DMS153 treated with DMSO at 0.1 percent for 48 hours (cell line): ENCODE measurements around the gene MGAM2.

Experiments used
- DNase-seq: peaks from one replicate; lab custom pipeline; 2025; ENCODE audit not compliant: unreplicated experiment; lab: John Stamatoyannopoulos, UW

MGAM2 gene

GRCh38 chr7:142174441-142174840 is 62.9 kb downstream of the MGAM2 start:
- DNase-seq, result no peak

DNA sequence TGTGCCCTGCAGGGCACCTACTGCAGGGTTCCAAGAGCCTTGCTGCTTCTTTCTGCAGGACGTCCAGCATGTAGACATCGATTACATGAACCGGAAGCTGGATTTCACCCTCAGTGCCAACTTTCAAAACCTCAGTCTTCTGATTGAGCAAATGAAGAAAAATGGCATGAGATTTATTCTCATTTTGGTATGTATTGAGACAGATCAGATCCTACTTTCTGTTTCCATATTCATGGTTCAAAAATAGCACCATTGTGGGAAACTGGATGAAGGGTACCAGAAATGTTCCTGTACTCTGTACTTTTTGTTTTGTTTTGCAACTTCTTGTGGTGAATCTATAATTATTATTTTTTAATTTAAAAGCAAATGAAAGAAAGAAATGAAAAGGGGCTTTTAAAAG is 64.1 kb downstream of the MGAM2 start:
- no peak for DNase-seq

GRCh38 chr7:142176901-142177300 is 65.4 kb downstream of the MGAM2 start:
- no peak for DNase-seq

- no peak for DNase-seq
Measured at GRCh38 chr7:142177869-142178268, 66.4 kb downstream of the MGAM2 start.

DNA sequence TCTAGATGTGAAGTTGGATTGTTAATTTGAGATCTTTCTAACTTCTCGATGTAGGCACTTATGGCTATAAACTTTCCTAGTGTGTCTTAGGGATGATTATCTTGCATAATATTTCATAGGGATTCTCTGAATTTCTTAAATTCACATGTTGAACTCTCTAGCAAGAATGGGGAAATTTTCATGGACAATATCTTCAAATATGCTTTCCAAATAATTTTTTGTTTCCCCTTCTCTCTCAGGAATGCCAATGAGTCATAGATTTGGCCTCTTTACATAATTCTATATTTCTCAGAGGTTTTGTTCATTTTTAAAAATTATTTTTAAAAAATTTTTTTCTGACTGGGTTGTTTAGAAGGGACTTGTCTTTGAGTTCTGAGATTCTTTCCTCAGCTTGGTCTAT is 68.9 kb downstream of the MGAM2 start:
- no peak for DNase-seq

DNA sequence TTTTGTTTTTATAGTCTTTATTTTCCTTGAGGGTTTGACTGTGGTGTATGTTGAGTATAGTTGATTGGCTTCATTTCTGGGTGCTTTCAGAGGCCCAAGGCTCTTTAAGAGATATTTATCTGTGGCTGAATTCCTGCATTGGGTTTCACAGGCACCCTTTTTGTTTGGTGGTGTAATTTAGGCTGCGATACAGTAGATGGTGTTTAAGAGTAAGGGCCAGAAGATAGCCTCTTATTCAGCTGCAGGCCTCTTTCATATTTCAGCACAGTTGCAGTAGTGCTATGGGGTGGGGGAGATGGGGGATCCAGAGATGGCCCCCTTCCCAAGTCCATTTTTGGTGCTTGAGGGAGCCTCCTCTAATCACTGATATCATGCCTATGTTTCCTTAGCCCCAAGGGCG is 69.7 kb downstream of the MGAM2 start:
- DNase-seq, result no peak

DNA sequence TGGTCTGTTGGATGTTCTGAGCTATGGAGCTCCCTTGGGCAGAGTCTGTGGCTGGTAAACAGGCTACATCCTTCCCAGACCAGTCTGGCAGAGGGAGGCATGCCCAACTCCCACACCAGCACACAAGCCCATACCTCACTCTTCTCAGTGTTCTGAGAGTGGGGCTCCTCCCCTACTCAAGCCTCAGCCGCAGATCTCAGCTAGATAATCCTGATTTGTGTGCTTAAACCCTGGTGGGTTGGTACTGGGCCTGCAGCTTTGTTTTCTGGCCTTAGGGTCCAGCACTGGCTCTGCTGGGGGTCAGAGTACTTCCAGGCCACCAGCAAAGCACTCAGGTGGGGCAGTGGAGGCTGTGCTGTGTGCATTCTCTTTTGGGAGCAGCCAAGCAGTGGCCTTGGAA is 70.4 kb downstream of the MGAM2 start:
- DNase-seq, result no peak

DNA sequence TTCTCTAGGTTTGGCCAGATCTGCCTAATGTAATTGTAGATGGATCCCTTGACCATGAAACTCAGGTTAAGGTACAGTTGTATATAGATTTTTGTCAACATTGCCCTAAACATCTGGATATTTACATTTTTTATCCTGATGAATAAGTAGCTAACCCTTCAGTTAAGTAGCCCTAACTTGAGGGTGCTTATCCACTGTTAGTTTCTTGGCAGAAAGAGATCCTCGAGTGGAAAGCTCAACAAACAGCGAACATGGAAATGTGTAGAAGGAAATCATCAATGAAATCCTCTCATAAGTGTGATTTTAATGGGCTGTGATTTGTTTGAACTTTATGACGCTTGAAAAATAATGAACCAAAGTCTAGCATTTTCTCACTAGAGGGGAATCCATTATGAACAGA is 73.6 kb downstream of the MGAM2 start:
- DNase-seq, result no peak

DNA sequence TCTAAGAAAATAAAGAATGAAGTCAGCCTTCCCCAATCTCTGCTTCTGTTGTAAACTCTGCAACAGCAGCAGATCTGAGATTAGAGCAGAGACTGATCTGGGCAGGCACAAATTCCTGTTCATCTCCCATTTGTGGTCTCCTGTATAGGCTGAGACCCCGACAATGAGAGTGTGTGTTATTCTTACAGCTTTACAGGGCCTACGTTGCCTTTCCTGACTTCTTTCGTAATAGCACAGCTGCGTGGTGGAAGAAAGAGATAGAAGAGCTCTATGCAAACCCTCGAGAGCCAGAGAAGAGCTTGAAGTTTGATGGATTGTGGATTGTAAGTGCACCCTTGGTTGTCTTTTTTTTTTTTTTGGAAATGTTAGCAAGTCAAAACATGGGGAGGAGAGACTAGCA is 74.3 kb downstream of the MGAM2 start:
- no peak for DNase-seq

GRCh38 chr7:142188154-142188553 is 76.6 kb downstream of the MGAM2 start:
- no peak for DNase-seq

GRCh38 chr7:142188846-142189245 is 77.3 kb downstream of the MGAM2 start:
- DNase-seq, result peak; percentile 36

DNA sequence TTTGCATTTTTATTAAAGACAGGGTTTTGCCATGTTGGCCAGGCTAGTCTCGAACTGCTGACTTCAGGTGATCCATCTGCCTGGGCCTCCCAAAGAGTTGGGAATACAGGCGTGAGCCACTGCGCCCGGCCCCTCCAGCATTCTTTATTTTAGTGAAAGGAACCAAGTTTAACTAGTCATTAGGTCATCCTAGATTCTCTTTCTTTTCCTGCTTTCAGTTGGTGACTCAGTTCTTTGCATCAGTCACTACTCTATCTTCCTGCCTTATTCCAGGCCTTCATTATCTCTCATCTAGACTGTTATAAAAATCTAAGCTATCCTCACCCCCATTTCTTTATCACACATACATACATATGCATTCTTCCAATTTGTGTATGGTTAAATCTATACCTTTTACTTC is 82.7 kb downstream of the MGAM2 start:
- DNase-seq, result no peak

DNA sequence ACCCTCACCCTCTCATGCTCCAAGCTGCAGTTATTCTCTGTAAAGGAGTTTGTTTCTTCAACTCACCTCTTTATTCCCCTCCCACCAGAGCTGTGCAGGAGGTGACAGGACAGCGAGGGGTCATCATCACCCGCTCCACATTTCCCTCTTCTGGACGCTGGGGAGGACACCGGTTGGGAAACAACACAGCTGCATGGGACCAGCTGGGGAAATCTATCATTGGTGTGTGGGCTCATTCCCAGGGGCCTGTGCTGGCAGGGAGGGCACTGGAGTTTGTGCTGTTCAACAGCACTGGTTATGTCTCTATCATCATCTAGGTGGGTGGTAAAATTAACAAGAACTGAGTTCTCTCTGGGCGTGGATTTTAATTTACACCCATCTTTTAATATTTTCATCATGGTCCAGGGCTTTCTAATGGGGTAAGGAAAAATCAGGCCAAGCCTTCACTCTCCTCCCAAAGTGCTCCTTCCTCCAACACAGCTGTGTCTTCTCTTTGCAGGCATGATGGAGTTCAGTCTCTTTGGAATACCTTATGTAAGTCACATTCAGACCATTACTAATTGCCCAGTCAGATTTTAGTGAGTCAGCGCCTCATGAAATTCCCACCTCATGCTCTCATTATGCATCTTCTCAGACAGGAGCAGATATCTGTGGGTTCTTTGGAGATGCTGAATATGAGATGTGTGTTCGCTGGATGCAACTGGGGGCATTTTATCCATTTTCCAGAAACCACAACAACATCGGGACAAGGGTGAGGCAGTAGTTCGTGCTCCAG is 84.7 kb downstream of the MGAM2 start:
- DNase-seq, result no peak

- no peak for DNase-seq
Measured at GRCh38 chr7:142200206-142200605, 88.7 kb downstream of the MGAM2 start.

DNA sequence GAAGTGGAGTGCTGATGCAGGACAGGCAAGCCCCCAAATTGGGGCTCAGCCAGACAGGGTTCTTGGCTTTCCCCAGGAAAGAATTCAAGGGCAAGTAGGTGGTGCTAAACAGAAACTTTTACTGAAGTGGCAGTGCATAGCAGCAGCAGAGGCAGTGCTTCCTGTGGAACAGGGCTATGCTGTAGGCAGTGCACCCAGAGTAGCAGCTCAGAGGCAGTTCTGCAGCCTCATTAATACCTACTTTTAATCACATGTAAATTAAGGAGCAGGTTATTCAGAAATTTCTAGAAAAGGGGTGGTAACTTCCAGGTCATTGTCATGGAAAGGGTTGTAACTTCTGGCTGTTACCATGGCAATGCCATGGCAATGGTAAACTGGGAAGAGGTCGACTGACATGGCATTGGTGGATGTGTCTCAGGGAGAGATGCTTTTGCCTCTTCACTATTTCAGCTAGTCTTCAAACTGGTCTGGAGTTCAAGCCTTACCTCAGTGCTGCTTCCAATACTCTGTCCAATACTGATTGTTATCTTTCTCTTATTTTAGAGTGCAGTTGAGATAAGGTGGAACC is 117.1 kb downstream of the MGAM2 start:
- DNase-seq, result no peak

DNA sequence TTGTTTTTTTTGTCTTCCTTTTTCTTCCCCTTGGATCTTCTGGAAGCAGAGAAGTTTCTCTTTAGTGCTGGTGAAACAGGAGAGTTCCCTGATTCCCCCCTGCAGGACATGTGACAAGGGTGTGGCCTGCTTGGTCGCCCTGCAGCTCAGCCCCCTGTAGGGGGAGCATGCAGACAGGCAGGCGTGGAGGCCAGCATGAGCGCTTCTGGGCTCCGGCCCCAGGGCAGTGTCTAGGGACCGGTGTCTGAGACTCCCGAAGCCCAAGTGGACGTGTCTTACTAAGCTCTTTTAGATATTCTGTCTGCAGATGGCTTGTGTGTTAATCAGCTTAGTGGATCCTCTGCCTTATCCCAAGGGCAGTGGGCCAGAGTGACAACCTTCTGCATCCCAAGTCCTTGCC is 120.2 kb downstream of the MGAM2 start:
- no peak for DNase-seq

DNA sequence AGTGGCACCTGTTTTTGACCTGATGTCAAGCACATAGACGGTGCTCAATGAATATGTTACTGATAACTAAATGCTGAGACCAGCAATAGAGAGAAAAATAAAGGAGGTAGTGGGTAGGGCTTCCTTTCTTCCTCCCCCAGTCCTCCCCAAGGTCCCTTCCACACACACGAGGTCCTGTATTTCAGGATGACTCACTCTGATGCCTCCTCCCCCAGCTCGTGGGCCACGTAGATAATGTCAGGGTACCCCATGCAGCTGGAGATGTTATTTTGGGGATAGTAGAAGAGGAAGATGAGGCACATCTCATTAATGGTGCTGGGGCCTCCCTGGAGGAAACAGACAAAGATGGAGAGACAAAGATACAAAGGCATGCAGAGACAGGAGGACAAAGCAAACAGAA is 129.0 kb downstream of the MGAM2 start:
- no peak for DNase-seq

DNA sequence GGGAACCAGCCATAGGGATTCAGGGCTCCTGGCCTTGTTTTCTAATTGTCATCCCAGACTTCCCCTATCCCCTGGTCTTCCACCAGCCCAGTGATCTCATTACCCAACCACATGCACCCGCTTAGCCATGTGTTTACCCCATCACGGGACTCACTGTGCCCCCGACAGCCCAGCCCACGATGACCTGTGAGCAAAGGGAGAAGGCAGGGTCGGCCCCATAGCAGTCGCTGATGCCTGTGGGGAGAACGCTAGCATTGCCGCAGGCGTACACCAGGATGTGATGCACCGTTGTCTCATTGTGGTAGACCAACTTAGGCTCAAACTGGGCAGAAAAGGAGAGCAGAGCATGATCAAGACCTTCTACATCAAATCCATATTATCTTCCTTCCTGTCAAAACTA is 132.3 kb downstream of the MGAM2 start:
- DNase-seq, result no peak

DNA sequence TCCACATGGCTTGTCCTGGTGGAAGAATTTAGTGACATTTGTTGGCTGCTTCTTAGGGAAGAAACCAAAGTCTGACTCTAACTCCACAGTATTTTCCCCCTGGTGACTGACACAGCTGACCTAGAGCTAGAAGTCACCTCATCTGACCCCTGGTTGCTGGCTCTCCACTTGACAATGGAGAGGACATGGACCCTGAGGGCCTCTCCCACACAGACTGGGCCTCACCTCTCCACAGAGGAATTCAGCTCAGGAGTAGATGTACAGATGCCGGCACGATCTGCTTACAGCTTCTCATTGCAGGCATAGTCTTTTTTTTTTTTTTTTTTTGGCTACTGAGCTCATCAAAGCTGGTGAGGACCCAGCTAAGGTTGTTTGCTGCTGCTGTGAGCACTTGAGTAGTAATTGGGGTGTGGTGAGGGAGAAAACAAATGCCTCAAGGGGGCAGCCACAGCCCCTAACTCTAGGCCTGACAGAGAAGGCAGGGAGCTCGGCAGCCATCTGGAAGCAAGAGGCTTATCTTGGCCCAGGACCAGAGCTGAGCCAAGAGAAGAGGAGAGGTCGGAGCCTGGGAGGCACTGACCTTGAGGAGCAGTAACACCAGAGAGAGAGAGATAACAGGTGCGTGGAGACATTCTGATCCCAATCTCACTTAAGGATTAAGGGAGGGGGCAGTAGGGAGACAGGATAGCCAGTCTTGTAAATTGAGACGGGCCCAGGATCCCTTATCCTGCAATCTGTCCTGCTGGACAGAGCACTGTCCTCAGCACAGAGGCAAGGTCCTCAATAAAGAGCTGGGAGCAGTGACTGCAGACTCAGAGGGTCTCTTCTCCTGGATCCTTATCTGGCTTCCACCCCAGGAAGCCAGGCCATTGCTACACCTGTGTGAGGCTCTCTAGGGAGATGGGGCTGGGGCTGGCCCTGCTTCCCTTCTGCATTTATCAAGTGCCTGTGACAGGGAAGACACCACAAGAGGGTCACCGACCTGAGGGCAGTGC is 136.9 kb downstream of the MGAM2 start:
- DNase-seq, result no peak

DNA sequence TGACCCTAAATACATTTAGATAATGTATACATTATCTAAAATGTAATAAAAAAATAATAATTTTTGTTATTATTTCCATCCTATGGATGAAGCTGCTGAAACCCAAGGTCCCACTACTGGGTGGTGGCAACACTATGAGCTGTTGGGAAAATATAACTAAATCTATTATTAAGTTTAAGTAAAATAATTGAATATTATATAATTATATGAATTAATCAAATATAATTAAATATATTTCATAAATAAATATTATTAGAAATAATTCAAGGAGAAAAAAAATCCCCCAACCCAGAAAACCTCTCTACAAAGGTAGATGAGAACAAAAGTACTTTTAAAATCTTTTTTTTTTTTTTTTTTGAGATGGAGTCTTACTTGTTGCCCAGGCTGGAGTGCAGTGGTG is 138.4 kb downstream of the MGAM2 start:
- no peak for DNase-seq

DNA sequence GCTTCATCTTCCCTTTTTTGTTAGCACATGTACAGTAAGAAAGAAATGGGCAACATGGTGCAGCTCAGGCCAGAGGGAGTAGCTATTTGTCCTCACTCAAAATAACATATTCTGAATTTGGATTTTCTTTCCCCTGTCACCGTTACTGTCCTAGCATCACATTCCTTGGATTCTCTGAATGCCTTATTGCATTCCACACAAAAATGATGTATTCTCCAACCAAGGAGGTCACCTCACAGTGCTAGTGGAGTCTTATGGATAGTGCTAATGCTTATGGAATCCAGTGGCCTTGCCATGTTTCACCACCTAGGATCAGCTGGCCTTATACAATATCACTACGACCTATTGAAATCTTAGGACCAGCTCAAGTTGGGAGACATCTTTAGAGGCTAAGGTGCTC is 139.2 kb downstream of the MGAM2 start:
- no peak for DNase-seq

DNA sequence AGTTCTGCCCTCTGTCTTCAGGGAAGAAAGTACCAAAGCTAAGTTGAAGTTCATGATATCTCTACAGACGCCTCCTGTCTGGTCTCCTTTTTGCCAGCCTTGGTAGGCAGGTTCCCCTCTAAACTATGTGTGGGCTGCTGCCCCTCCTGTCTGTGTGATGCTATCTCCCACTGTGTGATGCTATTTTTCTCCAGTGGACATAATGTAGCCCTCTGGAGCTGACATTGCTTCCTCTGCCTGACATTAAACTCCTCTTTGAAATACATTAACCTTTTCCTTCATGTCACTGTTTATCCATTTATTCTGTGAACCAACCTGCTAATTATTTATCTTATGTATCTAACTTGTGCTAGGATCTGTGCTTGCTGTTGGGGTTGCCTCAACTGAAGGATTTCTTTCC is 146.4 kb downstream of the MGAM2 start, which contains the start of gene PRSS58:
Gene PRSS58, minus strand, starts transcription at position 101 of the 400 bp plus-strand sequence. CDS start 351 bp downstream, outside the sequence.
- DNase-seq, result no peak
